ENCODE results near the gene LZTFL1.

Gene LZTFL1

DNA sequence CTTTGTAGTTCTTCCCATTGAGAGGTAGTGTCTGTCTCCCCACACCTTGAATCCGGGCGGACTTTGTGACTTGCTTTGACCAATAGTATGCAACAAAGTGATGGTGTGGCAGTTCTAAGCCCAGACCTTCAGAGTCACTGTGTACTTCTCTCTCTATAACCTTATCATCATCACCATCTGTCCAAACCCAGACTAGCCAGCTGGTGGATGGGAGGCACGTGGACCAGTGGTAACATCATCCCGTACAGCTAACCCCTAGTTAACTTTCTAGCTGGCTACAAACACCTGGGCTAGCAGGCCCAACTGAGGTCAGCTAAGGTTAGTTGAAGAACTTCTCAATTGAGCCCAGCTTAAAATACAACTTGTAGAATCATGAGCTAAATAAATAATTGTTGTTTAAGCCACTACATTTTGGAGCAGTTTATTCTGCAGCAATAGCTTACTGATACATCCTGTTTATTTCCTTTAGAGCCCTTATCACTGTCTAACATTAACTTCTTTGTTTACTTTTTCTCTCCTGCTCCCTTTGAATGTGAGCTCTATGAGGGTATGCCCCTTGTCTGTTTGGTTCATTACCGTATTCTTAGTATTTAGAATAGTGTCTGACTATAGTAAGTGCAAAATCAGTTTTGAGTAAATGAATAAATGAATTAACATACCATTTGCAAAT, 32.9 kb upstream of the LZTFL1 start:
- intact Hi-C loops (cut with DNase I; ENCODE audit: low total_unique reads), result no loop called here
- H3K4me1 ChIP-seq, result no peaks in the 10 kb centered on the region
- TF ChIP-seq, protein P1, sequence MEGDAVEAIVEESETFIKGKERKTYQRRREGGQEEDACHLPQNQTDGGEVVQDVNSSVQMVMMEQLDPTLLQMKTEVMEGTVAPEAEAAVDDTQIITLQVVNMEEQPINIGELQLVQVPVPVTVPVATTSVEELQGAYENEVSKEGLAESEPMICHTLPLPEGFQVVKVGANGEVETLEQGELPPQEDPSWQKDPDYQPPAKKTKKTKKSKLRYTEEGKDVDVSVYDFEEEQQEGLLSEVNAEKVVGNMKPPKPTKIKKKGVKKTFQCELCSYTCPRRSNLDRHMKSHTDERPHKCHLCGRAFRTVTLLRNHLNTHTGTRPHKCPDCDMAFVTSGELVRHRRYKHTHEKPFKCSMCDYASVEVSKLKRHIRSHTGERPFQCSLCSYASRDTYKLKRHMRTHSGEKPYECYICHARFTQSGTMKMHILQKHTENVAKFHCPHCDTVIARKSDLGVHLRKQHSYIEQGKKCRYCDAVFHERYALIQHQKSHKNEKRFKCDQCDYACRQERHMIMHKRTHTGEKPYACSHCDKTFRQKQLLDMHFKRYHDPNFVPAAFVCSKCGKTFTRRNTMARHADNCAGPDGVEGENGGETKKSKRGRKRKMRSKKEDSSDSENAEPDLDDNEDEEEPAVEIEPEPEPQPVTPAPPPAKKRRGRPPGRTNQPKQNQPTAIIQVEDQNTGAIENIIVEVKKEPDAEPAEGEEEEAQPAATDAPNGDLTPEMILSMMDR (IDR thresholded peaks at IDR 0.05), result no peak
- no peak overlapping the region for H3K27ac ChIP-seq
- no peaks in the 10 kb centered on the region for H3K36me3 ChIP-seq
- DNase-seq, result no peak
- no peaks in the 10 kb centered on the region for H3K27me3 ChIP-seq
- H3K4me3 ChIP-seq, result no peak overlapping the region
- H3K9me3 ChIP-seq, result no peaks in the 10 kb centered on the region

DNA sequence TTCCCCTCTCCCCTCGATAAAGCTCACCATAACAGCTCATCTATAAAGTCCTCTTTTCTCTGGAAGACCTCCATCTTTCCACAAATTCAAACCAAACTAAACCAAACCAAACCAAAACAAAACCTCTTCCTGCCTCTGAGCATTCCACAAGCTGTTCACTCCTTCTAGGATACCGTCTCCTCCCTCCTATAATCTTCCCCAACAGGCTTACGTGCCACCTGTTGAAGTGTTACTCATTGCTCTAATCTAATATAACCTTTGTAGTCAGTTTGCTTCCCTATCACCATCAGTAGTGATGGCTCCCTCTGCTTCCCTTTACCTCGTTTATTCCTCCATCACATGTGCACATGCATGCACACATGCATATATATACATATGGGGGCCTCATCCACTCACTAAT, 31.7 kb upstream of the LZTFL1 start:
- H3K27ac ChIP-seq, result no peak overlapping the region
- TF ChIP-seq, protein P1 (IDR thresholded peaks at IDR 0.05), result no peak
- H3K4me1 ChIP-seq, result no peaks in the 10 kb centered on the region
- H3K9me3 ChIP-seq, result no peaks in the 10 kb centered on the region
- H3K4me3 ChIP-seq, result no peak overlapping the region
- DNase-seq, result no peak
- intact Hi-C loops (cut with DNase I; ENCODE audit: low total_unique reads), result no loop called here
- no peaks in the 10 kb centered on the region for H3K36me3 ChIP-seq
- H3K27me3 ChIP-seq, result no peaks in the 10 kb centered on the region

DNA sequence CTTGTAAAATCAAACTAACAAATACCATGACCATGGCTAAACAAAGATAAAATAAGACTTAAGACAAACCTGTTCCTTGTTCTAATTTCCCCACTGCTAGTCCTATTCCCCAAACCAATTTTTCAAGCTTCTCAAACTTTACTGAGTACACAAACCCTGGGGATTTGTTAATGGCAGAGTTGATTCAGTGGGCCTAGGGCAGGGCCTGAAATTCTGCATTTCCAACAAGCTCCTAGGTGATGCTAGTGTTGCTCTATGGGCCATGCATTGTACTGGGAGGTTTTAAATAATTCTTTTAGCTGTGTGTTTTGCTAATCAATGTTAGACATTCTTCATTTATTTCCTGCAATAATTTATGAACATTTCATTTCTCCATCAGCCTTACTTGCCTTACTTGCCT, 31.1 kb upstream of the LZTFL1 start:
- Histone ChIP-seq H3K9me3 (no peaks in the 10 kb centered on the region), H3K27me3 (no peaks in the 10 kb centered on the region), H3K4me3 (no peak overlapping the region), H3K36me3 (no peaks in the 10 kb centered on the region), H3K4me1 (no peaks in the 10 kb centered on the region), H3K27ac (no peak overlapping the region)
- DNase-seq, result no peak
- TF ChIP-seq, protein P1 (IDR thresholded peaks at IDR 0.05), result no peak
- intact Hi-C loops (cut with DNase I; ENCODE audit: low total_unique reads), result no loop called here

DNA sequence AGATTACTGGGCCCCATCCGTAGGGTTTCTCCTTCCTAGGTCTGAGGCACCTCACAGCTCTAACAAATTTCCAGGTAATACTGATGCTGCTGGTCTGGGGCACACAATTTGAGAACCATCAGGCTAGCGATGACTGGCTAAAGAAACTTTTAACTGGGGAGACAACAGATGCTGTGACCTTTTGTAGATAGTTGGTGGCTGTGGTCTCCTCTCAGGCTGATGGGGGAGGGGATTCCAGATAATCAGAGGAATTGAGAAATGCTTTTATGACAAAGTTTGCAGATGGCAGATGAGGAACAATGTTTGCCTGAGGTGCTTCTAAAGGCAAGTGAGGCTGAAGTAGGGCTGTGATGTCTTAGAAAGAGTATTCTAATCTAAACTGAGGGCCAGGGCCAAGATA, 30.6 kb upstream of the LZTFL1 start:
- Histone ChIP-seq H3K36me3 (no peaks in the 10 kb centered on the region), H3K4me1 (no peaks in the 10 kb centered on the region), H3K27ac (no peak overlapping the region), H3K9me3 (no peaks in the 10 kb centered on the region), H3K4me3 (no peak overlapping the region), H3K27me3 (no peaks in the 10 kb centered on the region)
- DNase-seq, result no peak
- intact Hi-C loops (cut with DNase I; ENCODE audit: low total_unique reads), result no loop called here
- TF ChIP-seq, protein P1 (IDR thresholded peaks at IDR 0.05), result no peak

DNA sequence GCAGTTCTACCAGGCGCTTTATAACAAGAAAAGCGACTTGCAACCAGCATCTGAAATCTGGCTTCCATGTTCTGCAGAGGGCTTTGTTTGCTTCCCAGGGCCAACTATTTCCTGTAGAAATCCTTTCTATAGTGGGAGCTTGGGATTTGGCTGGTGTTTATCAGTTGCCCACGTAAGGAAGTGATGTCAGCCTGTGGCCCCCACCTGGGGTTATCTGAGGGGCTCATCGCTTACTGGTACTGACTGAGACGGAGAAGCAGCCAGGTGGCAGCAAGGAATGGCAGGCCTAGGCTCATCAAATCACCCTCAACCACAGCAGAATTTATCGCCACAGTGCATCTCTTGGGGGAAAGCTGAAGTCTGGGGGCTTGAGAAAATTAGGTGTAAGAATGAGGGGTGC, 29.9 kb upstream of the LZTFL1 start:
- no peaks in the 10 kb centered on the region for H3K9me3 ChIP-seq
- H3K4me3 ChIP-seq, result no peak overlapping the region
- no peaks in the 10 kb centered on the region for H3K36me3 ChIP-seq
- intact Hi-C loops (cut with DNase I; ENCODE audit: low total_unique reads), result no loop called here
- TF ChIP-seq, protein P1 (IDR thresholded peaks at IDR 0.05), result no peak
- H3K27me3 ChIP-seq, result no peaks in the 10 kb centered on the region
- DNase-seq, result no peak
- no peak overlapping the region for H3K27ac ChIP-seq
- H3K4me1 ChIP-seq, result no peaks in the 10 kb centered on the region

DNA sequence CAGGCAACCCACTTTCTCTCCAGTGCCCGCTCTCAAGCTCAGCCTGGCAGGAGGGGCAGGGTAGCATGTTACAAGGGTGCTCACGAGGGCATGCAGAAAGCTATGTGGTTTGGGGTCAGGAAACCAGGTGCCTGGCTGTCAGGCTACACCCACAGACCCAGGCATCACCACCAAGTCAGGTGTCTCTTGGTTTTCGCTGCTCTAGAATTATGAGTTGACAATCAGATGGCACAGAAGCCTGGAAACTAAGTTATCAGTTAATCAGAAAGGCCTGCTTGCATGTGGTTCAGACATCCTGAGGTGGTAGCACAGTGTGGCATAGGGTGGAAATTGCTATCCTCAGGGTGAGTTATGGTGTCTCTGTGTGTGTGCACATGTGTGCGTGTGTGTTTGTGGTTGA, 28.2 kb upstream of the LZTFL1 start:
- Histone ChIP-seq H3K4me3 (no peak overlapping the region), H3K36me3 (no peaks in the 10 kb centered on the region), H3K9me3 (no peaks in the 10 kb centered on the region), H3K27me3 (no peaks in the 10 kb centered on the region), H3K27ac (no peak overlapping the region), H3K4me1 (no peaks in the 10 kb centered on the region)
- intact Hi-C loops (cut with DNase I; ENCODE audit: low total_unique reads), result no loop called here
- DNase-seq, result no peak
- TF ChIP-seq, protein P1 (IDR thresholded peaks at IDR 0.05), result no peak
